HG03432 (cell line): ENCODE data around the gene UGT2B15.
"Not testable (repeated sequence)": the region's sequence is repeated elsewhere in the genome, so short reads cannot be mapped to it uniquely, and the experiment has no call there.

Source experiments
- ATAC-seq: cut with Tn5 transposase; IDR thresholded peaks from one replicate; pipeline ENCODE4 v1.9.1; 2021; ENCODE audit warnings: mild to moderate bottlenecking, moderate library complexity; ENCODE audit not compliant: unreplicated experiment

UGT2B15 gene

GRCh38 chr4:68670479-68670939, at the start of gene UGT2B15:
UGT2B15 (minus strand) TSS chr4:68670652; CDS start chr4:68670618, 34 bp downstream.
- not testable (repeated sequence) for ATAC-seq

DNA sequence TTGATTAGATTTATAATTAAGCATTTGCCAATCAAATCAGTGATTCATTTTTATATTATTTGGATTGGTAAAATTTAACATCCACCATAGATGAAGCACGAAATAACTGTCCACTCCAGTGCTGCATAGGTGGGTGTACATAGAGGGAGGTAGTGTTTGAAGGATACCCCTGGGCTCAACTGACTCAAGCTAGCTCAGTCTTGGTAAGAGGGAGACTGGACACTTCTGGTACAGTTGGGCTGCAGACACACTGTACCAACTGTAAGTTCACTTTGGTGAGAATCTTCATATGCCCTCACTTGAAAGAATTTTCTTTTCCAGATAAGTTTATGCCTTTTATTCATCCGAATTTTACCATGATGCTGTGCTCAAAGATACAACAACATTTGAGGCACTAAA, 48.6 kb upstream of the UGT2B15 start:
- ATAC-seq = no peak

- ATAC-seq = peak; percentile 49
Measured at GRCh38 chr4:68718447-68719074, 48.1 kb upstream of the UGT2B15 start.

- peak; percentile 79 for ATAC-seq
Measured at GRCh38 chr4:68717999-68718398, 47.5 kb upstream of the UGT2B15 start.

DNA sequence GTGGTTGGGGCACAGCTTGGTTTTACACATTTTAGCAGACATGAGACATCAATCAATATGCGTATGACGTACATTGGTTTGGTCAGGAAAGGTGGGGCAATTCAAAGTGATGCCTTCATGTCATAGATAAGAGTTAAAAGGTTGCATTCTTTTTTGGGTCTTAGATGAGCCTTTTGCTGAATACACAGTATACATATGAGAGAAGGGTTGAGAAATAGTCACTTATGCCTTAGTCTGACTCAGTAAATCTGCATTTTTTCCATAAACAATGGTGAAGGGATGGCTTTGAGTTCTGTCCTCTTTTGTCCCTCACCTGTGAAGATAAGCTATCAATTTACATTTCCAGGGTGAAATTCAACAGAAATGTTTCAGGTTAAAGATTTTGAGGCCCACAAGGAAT, 43.9 kb upstream of the UGT2B15 start:
- ATAC-seq = no peak

GRCh38 chr4:68712207-68712606, 41.8 kb upstream of the UGT2B15 start:
- ATAC-seq = no peak

- no peak for ATAC-seq
Measured at GRCh38 chr4:68708566-68708965, 38.1 kb upstream of the UGT2B15 start.

DNA sequence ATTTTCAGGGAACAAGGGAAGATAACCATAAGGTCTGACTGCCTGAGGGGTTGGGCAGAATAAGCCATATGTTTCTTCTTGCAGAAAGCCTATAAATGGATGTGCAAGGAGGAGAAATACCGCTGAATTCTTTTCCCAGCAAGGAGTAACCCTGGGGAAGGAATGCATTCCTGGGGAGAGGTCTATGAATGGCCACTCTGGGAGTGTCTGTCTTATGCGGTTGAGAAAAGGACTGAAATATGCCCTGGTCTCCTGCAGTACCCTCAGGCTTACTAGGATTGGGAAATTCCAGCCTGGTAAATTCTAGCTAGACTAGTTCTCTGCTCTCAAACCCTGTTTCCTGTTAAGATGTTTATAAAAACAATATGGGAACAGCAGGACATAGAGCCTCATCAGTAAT, 32.7 kb upstream of the UGT2B15 start:
- not testable (repeated sequence) for ATAC-seq

DNA sequence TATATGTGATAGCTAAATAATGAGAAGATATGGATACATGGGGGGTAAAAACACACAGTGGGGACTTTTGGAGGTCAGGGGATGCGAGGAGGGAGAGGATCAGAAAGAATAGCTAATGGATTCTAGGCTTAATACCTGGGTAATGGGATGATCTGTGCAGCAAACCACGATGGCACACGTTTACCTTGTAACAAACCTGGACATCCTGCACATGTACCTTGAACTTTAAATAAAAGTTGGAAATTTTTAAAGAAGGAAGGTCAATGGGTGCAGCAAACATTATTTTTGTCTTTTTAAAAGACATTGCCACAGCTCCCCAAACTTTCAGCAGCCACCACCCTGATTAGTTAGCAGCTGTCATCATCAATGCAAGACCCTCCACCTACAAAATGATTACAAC, 29.7 kb upstream of the UGT2B15 start:
- no peak for ATAC-seq

DNA sequence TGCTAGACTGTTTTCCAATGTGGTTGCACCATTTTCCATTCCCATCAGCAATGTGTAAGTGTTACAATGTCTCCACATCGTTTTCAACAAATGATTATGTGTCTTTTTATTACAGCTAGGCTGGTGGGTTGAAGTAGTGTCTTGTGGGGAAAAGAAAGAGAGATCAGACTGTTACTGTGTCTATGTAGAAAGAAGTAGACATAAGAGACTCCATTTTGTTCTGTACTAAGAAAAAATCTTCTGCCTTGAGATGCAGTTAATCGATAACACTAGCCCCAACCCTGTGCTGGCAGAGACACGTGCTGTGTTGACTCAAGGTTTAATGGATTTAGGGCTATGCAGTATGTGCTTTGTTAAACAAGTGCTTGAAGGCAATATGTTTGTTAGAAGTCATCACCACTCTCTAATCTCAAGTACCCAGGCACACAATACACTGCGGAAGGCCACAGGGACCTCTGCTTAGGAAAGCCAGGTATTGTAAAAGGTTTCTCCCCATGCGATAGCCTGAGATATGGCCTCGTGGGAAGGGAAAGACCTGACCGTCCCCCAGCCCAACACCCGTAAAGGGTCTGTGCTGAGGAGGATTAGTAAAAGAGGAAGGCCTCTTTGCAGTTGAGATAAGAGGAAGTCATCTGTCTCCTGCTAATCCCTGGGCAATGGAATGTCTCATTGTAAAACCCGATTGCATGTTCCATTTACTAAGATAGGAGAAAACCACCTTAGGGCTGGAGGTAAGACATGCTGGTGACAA, 23.0 kb upstream of the UGT2B15 start:
- no peak for ATAC-seq

DNA sequence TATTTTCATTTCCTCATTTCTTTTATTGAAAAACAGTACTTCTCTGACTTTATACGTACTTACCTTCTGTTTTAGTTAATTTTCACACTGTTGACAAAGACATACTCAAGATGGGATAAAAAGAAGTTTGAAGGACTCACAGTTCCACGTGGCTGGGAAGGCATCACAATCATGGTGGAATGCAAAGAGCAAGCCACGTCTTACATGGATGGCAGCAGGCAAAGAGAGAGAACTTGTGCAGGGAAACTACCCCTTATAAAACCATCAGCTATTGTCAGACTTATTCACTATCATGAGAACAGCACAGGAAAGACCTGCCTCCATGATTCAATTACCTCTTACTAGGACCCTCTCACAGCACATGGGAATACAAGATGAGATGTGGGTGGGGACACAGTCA, 20.7 kb upstream of the UGT2B15 start:
- ATAC-seq = no peak

GRCh38 chr4:68683034-68683433, 12.6 kb upstream of the UGT2B15 start:
- ATAC-seq = no peak

- not testable (repeated sequence) for ATAC-seq
Measured at GRCh38 chr4:68681298-68681697, 10.8 kb upstream of the UGT2B15 start.

DNA sequence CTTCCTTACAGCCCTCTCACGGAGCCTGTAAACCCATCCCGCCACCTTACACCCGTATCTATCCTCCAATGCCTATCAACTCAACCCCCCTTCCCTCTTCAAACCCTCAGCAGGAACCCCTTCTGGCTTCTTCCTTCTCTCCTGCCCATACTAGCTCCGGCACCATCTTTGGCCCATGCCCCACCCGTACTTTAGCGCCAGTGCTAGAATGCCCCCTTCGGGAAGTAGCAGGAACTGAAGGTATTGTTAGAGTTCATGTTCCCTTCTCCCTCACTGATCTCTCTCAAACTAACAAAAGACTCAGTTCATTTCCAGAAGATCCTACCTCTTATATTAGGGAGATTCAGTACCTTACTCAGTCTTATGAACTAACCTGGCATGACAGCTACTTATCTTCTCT, 2.7 kb upstream of the UGT2B15 start:
- no peak for ATAC-seq

GRCh38 chr4:68671217-68671616, 765 bp upstream of the UGT2B15 start:
- not testable (repeated sequence) for ATAC-seq

- not testable (repeated sequence) for ATAC-seq
Measured at GRCh38 chr4:68668537-68669163, 1.8 kb downstream of the UGT2B15 start.

DNA sequence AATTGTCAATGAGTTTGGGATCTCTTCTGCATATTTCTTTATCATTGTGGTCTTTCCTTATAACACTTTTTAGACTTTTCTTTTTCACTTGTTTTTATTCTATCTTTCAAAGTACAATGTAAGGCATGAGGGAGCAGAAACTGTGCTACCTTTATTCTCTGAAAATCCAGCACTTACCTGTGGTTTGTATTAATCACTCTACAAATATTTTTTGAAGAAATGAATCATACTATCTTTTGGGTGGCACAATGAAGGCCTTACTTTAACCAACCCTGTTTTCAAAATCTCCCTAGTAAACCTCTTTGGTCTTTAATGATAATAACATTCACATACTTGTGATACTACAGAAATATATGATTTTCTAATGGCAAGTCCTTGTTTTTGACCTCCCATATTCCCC, 2.9 kb downstream of the UGT2B15 start:
- ATAC-seq = not testable (repeated sequence)

DNA sequence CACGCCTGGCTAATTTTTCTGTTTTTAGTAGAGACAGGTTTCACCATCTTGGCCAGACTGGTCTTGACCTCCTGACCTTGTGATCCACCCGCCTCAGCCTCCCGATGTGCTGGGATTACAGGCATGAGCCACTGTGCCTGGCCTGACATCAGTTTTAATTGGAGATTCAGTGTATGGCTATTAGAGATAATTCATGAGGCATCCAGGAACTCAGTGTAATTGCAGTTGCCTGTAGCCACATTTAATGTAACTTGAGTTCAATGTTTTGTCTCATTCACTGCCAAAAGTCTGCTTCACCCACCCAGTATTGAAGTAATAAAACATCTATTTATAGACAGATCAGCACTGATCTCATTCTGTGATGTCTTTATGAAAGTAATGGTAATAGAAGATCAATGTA, 5.7 kb downstream of the UGT2B15 start:
- not testable (repeated sequence) for ATAC-seq

DNA sequence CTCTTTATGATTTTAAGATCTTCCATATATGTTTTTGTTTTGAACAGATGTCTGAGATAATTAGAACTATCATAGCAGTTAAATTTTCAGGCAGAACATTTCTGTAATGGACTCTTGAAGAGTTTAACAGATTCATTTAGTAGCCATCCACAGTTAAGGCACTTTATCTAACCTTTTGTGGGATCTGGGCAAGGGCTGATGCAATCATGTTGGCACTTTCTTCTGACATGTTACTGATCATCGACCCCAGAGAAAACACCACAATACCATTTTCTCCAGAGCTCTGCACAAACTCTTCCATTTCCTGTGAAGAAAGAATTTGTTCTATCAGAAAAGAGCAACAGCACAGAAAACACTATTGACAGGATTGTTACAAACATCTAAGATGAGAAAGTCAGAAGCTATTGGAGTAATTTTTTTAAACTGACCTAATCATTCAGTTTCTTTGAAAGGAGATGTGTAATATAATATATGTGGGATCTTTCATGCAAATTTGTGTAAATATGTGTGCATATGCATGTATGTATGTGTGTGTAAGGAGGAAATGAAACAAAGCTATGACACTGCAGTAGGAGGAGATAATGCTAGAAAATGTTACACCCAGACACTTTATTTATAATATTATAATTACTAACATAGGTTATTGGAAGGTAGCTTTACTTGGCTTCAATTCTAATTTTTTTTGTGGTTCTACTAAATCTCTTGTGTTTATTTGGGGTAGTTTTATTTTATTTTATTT, 7.4 kb downstream of the UGT2B15 start:
- ATAC-seq = peak; percentile 54

DNA sequence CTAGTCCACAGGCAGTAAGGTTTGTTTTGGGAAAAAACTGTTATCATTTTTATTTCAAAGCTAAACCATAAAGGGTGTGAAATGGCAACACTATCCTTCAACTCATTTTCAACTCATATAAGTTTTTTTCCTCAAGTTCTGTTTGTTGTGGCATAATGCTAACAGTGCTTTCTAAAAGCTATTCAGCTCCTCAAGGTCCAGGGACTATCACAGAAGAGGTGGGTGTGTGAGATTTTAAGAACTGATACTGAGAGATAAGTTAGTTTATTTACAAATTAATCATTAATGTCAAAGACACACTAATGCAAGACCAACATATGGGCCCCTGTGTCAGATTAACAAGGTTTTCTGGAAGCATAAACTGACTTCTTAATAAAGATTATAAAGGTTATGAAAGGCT, 11.8 kb downstream of the UGT2B15 start:
- no peak for ATAC-seq

GRCh38 chr4:68657022-68657594, 13.3 kb downstream of the UGT2B15 start:
- ATAC-seq = peak; percentile 76
